ENCODE measurements around the gene POLR1A. TPM values are rescaled to one million over a fixed set of nuclear protein-coding genes. Genes with fewer than 3 reads are reported as not detected.

POLR1A gene
- total RNA-seq, 1 donor from 2014 or later: 45.2 TPM

DNA sequence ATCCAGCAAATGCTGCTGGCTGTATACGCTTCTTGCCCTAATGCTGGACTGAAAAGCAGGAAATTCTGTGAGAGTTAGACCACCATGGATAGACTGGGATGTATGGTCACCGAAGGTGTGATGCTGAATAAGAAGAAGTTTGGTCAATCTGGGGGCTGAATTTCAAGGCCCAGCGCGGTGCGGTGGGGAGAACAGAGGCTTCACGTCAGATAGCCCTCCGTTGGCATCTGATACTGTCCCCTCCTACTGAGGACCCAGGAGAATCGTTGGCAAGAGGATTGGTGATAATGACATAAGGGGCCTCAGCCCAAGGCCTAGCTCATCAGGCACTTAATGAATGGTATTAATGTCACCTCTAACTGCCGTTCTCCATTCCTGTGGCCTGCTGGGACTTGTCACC lies 119.6 kb downstream of the POLR1A start:
- DNase-seq (ENCODE audit: low read depth) (no peak), FAIRE-seq (no peak)
- Histone ChIP-seq H3K27me3 (ENCODE audit: insufficient read depth, low read length) (no peaks in the 10 kb centered on the region), H2AFZ (ENCODE audit: low read depth, low read length) (no peak overlapping the region), H3K4me1 (ENCODE audit: insufficient read depth, low read length) (no peaks in the 10 kb centered on the region), H3K79me2 (ENCODE audit: insufficient read depth, low read length) (no peaks in the 10 kb centered on the region), H3K9ac (ENCODE audit: low read length) (no peak overlapping the region), H3K4me2 (ENCODE audit: low read length) (no peak overlapping the region), H4K20me1 (ENCODE audit: insufficient read depth, low read length) (no peaks in the 10 kb centered on the region), H3K4me3 (ENCODE audit: insufficient read depth, low read depth, low read length) (no peak overlapping the region), H3K27ac (ENCODE audit: low read depth, low read length) (no peak overlapping the region), H3K36me3 (ENCODE audit: insufficient read depth, low read length) (no peaks in the 10 kb centered on the region), H3K9me3 (ENCODE audit: insufficient read depth, low read depth, low read length) (no peaks in the 10 kb centered on the region)
- TF ChIP-seq, protein P1, sequence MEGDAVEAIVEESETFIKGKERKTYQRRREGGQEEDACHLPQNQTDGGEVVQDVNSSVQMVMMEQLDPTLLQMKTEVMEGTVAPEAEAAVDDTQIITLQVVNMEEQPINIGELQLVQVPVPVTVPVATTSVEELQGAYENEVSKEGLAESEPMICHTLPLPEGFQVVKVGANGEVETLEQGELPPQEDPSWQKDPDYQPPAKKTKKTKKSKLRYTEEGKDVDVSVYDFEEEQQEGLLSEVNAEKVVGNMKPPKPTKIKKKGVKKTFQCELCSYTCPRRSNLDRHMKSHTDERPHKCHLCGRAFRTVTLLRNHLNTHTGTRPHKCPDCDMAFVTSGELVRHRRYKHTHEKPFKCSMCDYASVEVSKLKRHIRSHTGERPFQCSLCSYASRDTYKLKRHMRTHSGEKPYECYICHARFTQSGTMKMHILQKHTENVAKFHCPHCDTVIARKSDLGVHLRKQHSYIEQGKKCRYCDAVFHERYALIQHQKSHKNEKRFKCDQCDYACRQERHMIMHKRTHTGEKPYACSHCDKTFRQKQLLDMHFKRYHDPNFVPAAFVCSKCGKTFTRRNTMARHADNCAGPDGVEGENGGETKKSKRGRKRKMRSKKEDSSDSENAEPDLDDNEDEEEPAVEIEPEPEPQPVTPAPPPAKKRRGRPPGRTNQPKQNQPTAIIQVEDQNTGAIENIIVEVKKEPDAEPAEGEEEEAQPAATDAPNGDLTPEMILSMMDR (IDR thresholded peaks at IDR 0.05; ENCODE audit: insufficient read depth, low read depth, low read length): no peak
- TF ChIP-seq EZH2 (IDR thresholded peaks at IDR 0.05; ENCODE audit: insufficient read depth, low read length): no peak
- no peaks in the 10 kb centered on the region for H3K36me3 Mint-ChIP-seq (ENCODE audit: low read depth, unreplicated experiment)
- peaks cover 17% of the 10 kb centered on the region for H3K27me3 Mint-ChIP-seq (ENCODE audit: low read depth, unreplicated experiment)
- no peak overlapping the region for H3K4me3 Mint-ChIP-seq (ENCODE audit: unreplicated experiment)
- no peaks in the 10 kb centered on the region for H3K9me3 Mint-ChIP-seq (ENCODE audit: unreplicated experiment)
- no peaks in the 10 kb centered on the region for H3K4me1 Mint-ChIP-seq (ENCODE audit: low read depth, unreplicated experiment)
- H3K27ac Mint-ChIP-seq (ENCODE audit: unreplicated experiment): no peak overlapping the region

DNA sequence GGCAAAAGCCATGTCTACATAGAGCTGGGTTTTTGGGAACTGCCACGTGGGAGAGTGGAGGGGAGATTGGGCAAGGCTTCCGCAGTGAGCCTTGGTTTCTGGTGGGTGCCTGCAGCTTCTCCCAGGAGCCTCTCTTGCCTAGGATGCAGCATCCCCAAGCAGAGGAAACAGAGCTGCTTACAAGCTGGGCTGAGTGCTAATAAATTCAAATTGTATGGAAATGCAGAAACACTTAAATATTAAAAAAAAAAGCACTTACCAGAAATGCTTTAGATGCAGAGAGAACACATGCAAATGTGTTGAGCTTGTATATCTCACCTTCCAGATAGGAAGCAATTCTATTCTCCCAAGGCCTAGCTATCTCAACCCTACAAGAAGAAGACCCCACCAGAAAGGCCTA lies 120.9 kb downstream of the POLR1A start:
- H4K20me1 ChIP-seq (ENCODE audit: insufficient read depth, low read length): no peaks in the 10 kb centered on the region
- no peak overlapping the region for H3K27ac Mint-ChIP-seq (ENCODE audit: unreplicated experiment)
- peaks cover 2% of the 10 kb centered on the region for H3K9me3 Mint-ChIP-seq (ENCODE audit: unreplicated experiment)
- TF ChIP-seq EZH2 (IDR thresholded peaks at IDR 0.05; ENCODE audit: insufficient read depth, low read length): no peak
- TF ChIP-seq, protein P1 (IDR thresholded peaks at IDR 0.05; ENCODE audit: insufficient read depth, low read depth, low read length): no peak
- H3K9ac ChIP-seq (ENCODE audit: low read length): no peak overlapping the region
- H3K79me2 ChIP-seq (ENCODE audit: insufficient read depth, low read length): no peaks in the 10 kb centered on the region
- peaks cover 20% of the 10 kb centered on the region for H3K27me3 Mint-ChIP-seq (ENCODE audit: low read depth, unreplicated experiment)
- no peaks in the 10 kb centered on the region for H3K4me1 ChIP-seq (ENCODE audit: insufficient read depth, low read length)
- no peaks in the 10 kb centered on the region for H3K27me3 ChIP-seq (ENCODE audit: insufficient read depth, low read length)
- DNase-seq (ENCODE audit: low read depth) (no peak), FAIRE-seq (no peak)
- H3K9me3 ChIP-seq (ENCODE audit: insufficient read depth, low read depth, low read length): no peaks in the 10 kb centered on the region
- H3K4me2 ChIP-seq (ENCODE audit: low read length): no peak overlapping the region
- H3K4me3 ChIP-seq (ENCODE audit: insufficient read depth, low read depth, low read length): no peak overlapping the region
- H3K36me3 ChIP-seq (ENCODE audit: insufficient read depth, low read length): no peaks in the 10 kb centered on the region
- H2AFZ ChIP-seq (ENCODE audit: low read depth, low read length): no peak overlapping the region
- H3K36me3 Mint-ChIP-seq (ENCODE audit: low read depth, unreplicated experiment): no peaks in the 10 kb centered on the region
- no peak overlapping the region for H3K4me3 Mint-ChIP-seq (ENCODE audit: unreplicated experiment)
- no peak overlapping the region for H3K27ac ChIP-seq (ENCODE audit: low read depth, low read length)
- no peaks in the 10 kb centered on the region for H3K4me1 Mint-ChIP-seq (ENCODE audit: low read depth, unreplicated experiment)

DNA sequence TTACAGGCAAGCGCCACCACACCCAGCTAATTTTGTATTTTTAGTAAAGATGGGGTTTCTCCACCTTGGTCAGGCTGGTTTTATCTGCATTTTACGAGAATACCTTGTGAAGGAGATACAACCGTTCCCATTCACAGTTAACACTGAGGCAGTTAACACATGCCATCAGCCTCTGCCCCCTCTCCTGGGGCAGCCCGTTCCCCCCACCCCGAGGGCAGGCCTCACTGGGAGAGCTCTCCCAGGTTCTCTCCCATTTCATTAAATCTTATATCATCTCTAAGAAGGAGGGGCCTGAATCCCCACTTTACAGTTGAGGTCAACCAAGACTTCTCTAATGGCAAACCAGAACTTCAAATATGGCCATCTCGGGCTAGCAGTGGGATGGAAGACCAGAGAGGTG lies 121.9 kb downstream of the POLR1A start:
- FAIRE-seq (no peak), DNase-seq (ENCODE audit: low read depth) (no peak)
- Mint-ChIP-seq H3K4me3 (ENCODE audit: unreplicated experiment) (no peak overlapping the region), H3K27me3 (ENCODE audit: low read depth, unreplicated experiment) (peaks cover 20% of the 10 kb centered on the region), H3K9me3 (ENCODE audit: unreplicated experiment) (peaks cover 2% of the 10 kb centered on the region), H3K36me3 (ENCODE audit: low read depth, unreplicated experiment) (no peaks in the 10 kb centered on the region), H3K27ac (ENCODE audit: unreplicated experiment) (no peak overlapping the region), H3K4me1 (ENCODE audit: low read depth, unreplicated experiment) (no peaks in the 10 kb centered on the region)
- Histone ChIP-seq H2AFZ (ENCODE audit: low read depth, low read length) (no peak overlapping the region), H3K4me1 (ENCODE audit: insufficient read depth, low read length) (no peaks in the 10 kb centered on the region), H3K27ac (ENCODE audit: low read depth, low read length) (no peak overlapping the region), H4K20me1 (ENCODE audit: insufficient read depth, low read length) (no peaks in the 10 kb centered on the region), H3K9me3 (ENCODE audit: insufficient read depth, low read depth, low read length) (no peaks in the 10 kb centered on the region), H3K4me3 (ENCODE audit: insufficient read depth, low read depth, low read length) (no peak overlapping the region), H3K36me3 (ENCODE audit: insufficient read depth, low read length) (no peaks in the 10 kb centered on the region), H3K79me2 (ENCODE audit: insufficient read depth, low read length) (no peaks in the 10 kb centered on the region), H3K4me2 (ENCODE audit: low read length) (no peak overlapping the region), H3K27me3 (ENCODE audit: insufficient read depth, low read length) (no peaks in the 10 kb centered on the region), H3K9ac (ENCODE audit: low read length) (no peak overlapping the region)
- TF ChIP-seq, protein P1 (IDR thresholded peaks at IDR 0.05; ENCODE audit: insufficient read depth, low read depth, low read length): no peak
- TF ChIP-seq EZH2 (IDR thresholded peaks at IDR 0.05; ENCODE audit: insufficient read depth, low read length): no peak
